SU-DHL-6 (cell line): ENCODE measurements around the gene SMKR1.

Source experiments
- CTCF ChIP-seq: fragments of 200-600 bp; sonication (generic); IDR thresholded peaks from one replicate; pipeline ENCODE4 v1.5.1; 2017; ENCODE audit warnings: antibody characterized with exemption, mild to moderate bottlenecking, low read length, moderate library complexity; ENCODE audit not compliant: insufficient read depth, poor library complexity, severe bottlenecking
- EZH2phosphoT487 ChIP-seq: fragments of 200-600 bp; sonication (generic), shearing (Covaris generic); conservative IDR thresholded peaks from 2 replicates; pipeline ENCODE4 v1.6.1; 2018; ENCODE audit warnings: mild to moderate bottlenecking, antibody characterized with exemption, low read length, moderate library complexity, mixed read lengths

- TF ChIP-seq EZH2phosphoT487 = no peak
- no peak for TF ChIP-seq CTCF
Measured at GRCh38 chr7:129501760-129502707, at the start of gene SMKR1.
